Hair follicle dermal papilla cell (primary cell): ENCODE results near the gene C20orf173. TPM values are rescaled to one million over a fixed set of nuclear protein-coding genes. Genes with fewer than 3 reads are reported as not detected.

Source experiments
- total RNA-seq: library from RNA; depleted of rRNA; stranded (reverse); fragments of >200 nt; gene quantifications from 2 replicates; pipeline ENCODE4 v1.2.3, GENCODE V29; 2012

C20orf173 gene
- total RNA-seq = not detected in 2 replicates

GRCh38 chr20:35529552-35529951 is at the start of gene C20orf173:
Gene C20orf173, minus strand, starts transcription at chr20:35529652. Its CDS starts 279 bp downstream, at chr20:35529373.

GRCh38 chr20:35541783-35542662 is 12.6 kb upstream of the C20orf173 start, which contains the start of gene ERGIC3:
Gene ERGIC3, plus strand, starts transcription at chr20:35542078. Its CDS starts 20 bp downstream, at chr20:35542098.

Other genes with a start within 250 kb of the C20orf173 start
- gene EIF6, start 244.9 kb downstream of the C20orf173 start, total RNA-seq = 97.8 and 106 TPM in 2 replicates
- under 0.01 TPM in 1 of 2 replicates, not detected in the other for gene FAM83C, start 237.2 kb downstream of the C20orf173 start, total RNA-seq
- 21.1 and 33.4 TPM in 2 replicates for gene UQCC1, start 117.7 kb downstream of the C20orf173 start, total RNA-seq
- gene GDF5, start 91.4 kb downstream of the C20orf173 start, total RNA-seq = 39.0 and 61.7 TPM in 2 replicates
- 24.2 and 35.7 TPM in 2 replicates for gene CEP250, start 74.1 kb downstream of the C20orf173 start, total RNA-seq
- 282 and 421 TPM in 2 replicates for gene ERGIC3, start 12.4 kb upstream of the C20orf173 start, total RNA-seq
- 2.1 and 4.6 TPM in 2 replicates for gene SPAG4, start 86.2 kb upstream of the C20orf173 start, total RNA-seq
- 131 and 200 TPM in 2 replicates for gene CPNE1, start 135.2 kb upstream of the C20orf173 start, total RNA-seq
- gene RBM12, start 135.2 kb upstream of the C20orf173 start, total RNA-seq = 58.7 and 70.9 TPM in 2 replicates
- 20.3 and 24.0 TPM in 2 replicates for gene NFS1, start 169.7 kb upstream of the C20orf173 start, total RNA-seq
- 79.3 and 126 TPM in 2 replicates for gene ROMO1, start 169.8 kb upstream of the C20orf173 start, total RNA-seq
- 197 and 296 TPM in 2 replicates for gene RBM39, start 212.6 kb upstream of the C20orf173 start, total RNA-seq
- 37.3 and 37.8 TPM in 2 replicates for gene PHF20, start 242.4 kb upstream of the C20orf173 start, total RNA-seq